ENCODE results near the gene BACE2.
"Not testable (repeated sequence)": the region's sequence is repeated elsewhere in the genome, so short reads cannot be mapped to it uniquely, and the experiment has no call there.

Gene BACE2

GRCh38 chr21:41197582-41197981 is 29.6 kb downstream of the BACE2 start:
- H3K9me3 ChIP-seq (ENCODE audit: insufficient read depth, low read length) = no peaks in the 10 kb centered on the region
- no peak overlapping the region for H3K4me2 ChIP-seq (ENCODE audit: low read depth, low read length, poor library complexity, severe bottlenecking)
- H3K79me2 ChIP-seq (ENCODE audit: insufficient read depth, low read length) = no peaks in the 10 kb centered on the region
- H3K27me3 ChIP-seq (ENCODE audit: low read length) = no peaks in the 10 kb centered on the region
- TF ChIP-seq CTCF (IDR thresholded peaks at IDR 0.05; ENCODE audit: insufficient read depth, low read length, poor library complexity, severe bottlenecking) (no peak), EZH2phosphoT487 (conservative IDR thresholded peaks at IDR 0.05; ENCODE audit: low read length) (no peak)
- H3K27ac ChIP-seq (ENCODE audit: low read depth, low read length) = no peak overlapping the region
- no peak overlapping the region for H2AFZ ChIP-seq (ENCODE audit: low read depth, low read length, severe bottlenecking)
- H3K36me3 ChIP-seq (ENCODE audit: low read length) = no peaks in the 10 kb centered on the region
- H3K9me2 ChIP-seq (replicated peaks; ENCODE audit: insufficient read depth, low read length) = no peaks in the 10 kb centered on the region
- H3K4me3 ChIP-seq (ENCODE audit: insufficient read depth, low read length, poor library complexity, severe bottlenecking) = no peak overlapping the region
- H4K20me1 ChIP-seq (ENCODE audit: low read depth, low read length) = no peaks in the 10 kb centered on the region
- no peak overlapping the region for H3K9ac ChIP-seq (ENCODE audit: low read length)
- H3F3A ChIP-seq (ENCODE audit: insufficient read depth) = no peaks in the 10 kb centered on the region

- H3K36me3 ChIP-seq (ENCODE audit: low read length); H3K4me3 ChIP-seq (ENCODE audit: insufficient read depth, low read length, poor library complexity, severe bottlenecking); H3F3A ChIP-seq (ENCODE audit: insufficient read depth); H3K9ac ChIP-seq (ENCODE audit: low read length); H3K27me3 ChIP-seq (ENCODE audit: low read length); H3K9me2 ChIP-seq (replicated peaks; ENCODE audit: insufficient read depth, low read length); H3K27ac ChIP-seq (ENCODE audit: low read depth, low read length); H2AFZ ChIP-seq (ENCODE audit: low read depth, low read length, severe bottlenecking); H3K79me2 ChIP-seq (ENCODE audit: insufficient read depth, low read length); H4K20me1 ChIP-seq (ENCODE audit: low read depth, low read length); H3K4me2 ChIP-seq (ENCODE audit: low read depth, low read length, poor library complexity, severe bottlenecking); H3K9me3 ChIP-seq (ENCODE audit: insufficient read depth, low read length): not testable (repeated sequence)
These were observed 30.7 kb downstream of the BACE2 start for GRCh38 chr21:41198647-41199046.

GRCh38 chr21:41199123-41199522 is 31.2 kb downstream of the BACE2 start:
- no peak overlapping the region for H3K4me2 ChIP-seq (ENCODE audit: low read depth, low read length, poor library complexity, severe bottlenecking)
- H2AFZ ChIP-seq (ENCODE audit: low read depth, low read length, severe bottlenecking) = no peak overlapping the region
- no peak for TF ChIP-seq EZH2phosphoT487 (conservative IDR thresholded peaks at IDR 0.05; ENCODE audit: low read length)
- no peak for TF ChIP-seq CTCF (IDR thresholded peaks at IDR 0.05; ENCODE audit: insufficient read depth, low read length, poor library complexity, severe bottlenecking)
- no peaks in the 10 kb centered on the region for H3K79me2 ChIP-seq (ENCODE audit: insufficient read depth, low read length)
- H3K36me3 ChIP-seq (ENCODE audit: low read length) = no peaks in the 10 kb centered on the region
- no peak overlapping the region for H3K9ac ChIP-seq (ENCODE audit: low read length)
- H3K27ac ChIP-seq (ENCODE audit: low read depth, low read length) = no peak overlapping the region
- no peaks in the 10 kb centered on the region for H3K9me2 ChIP-seq (replicated peaks; ENCODE audit: insufficient read depth, low read length)
- H3K4me3 ChIP-seq (ENCODE audit: insufficient read depth, low read length, poor library complexity, severe bottlenecking) = no peak overlapping the region
- H4K20me1 ChIP-seq (ENCODE audit: low read depth, low read length) = no peaks in the 10 kb centered on the region
- H3F3A ChIP-seq (ENCODE audit: insufficient read depth) = no peaks in the 10 kb centered on the region
- no peaks in the 10 kb centered on the region for H3K27me3 ChIP-seq (ENCODE audit: low read length)
- H3K9me3 ChIP-seq (ENCODE audit: insufficient read depth, low read length) = no peaks in the 10 kb centered on the region

GRCh38 chr21:41199588-41199987 is 31.6 kb downstream of the BACE2 start:
- H3K4me3 ChIP-seq (ENCODE audit: insufficient read depth, low read length, poor library complexity, severe bottlenecking) = no peak overlapping the region
- no peaks in the 10 kb centered on the region for H3F3A ChIP-seq (ENCODE audit: insufficient read depth)
- no peak overlapping the region for H3K9ac ChIP-seq (ENCODE audit: low read length)
- H3K36me3 ChIP-seq (ENCODE audit: low read length) = no peaks in the 10 kb centered on the region
- H3K9me3 ChIP-seq (ENCODE audit: insufficient read depth, low read length) = no peaks in the 10 kb centered on the region
- TF ChIP-seq EZH2phosphoT487 (conservative IDR thresholded peaks at IDR 0.05; ENCODE audit: low read length) (no peak), CTCF (IDR thresholded peaks at IDR 0.05; ENCODE audit: insufficient read depth, low read length, poor library complexity, severe bottlenecking) (no peak)
- no peak overlapping the region for H2AFZ ChIP-seq (ENCODE audit: low read depth, low read length, severe bottlenecking)
- no peaks in the 10 kb centered on the region for H3K9me2 ChIP-seq (replicated peaks; ENCODE audit: insufficient read depth, low read length)
- no peaks in the 10 kb centered on the region for H3K79me2 ChIP-seq (ENCODE audit: insufficient read depth, low read length)
- H3K4me2 ChIP-seq (ENCODE audit: low read depth, low read length, poor library complexity, severe bottlenecking) = no peak overlapping the region
- no peaks in the 10 kb centered on the region for H3K27me3 ChIP-seq (ENCODE audit: low read length)
- no peak overlapping the region for H3K27ac ChIP-seq (ENCODE audit: low read depth, low read length)
- no peaks in the 10 kb centered on the region for H4K20me1 ChIP-seq (ENCODE audit: low read depth, low read length)
